ENCODE data around the gene RGS11.

The RGS11 gene

DNA sequence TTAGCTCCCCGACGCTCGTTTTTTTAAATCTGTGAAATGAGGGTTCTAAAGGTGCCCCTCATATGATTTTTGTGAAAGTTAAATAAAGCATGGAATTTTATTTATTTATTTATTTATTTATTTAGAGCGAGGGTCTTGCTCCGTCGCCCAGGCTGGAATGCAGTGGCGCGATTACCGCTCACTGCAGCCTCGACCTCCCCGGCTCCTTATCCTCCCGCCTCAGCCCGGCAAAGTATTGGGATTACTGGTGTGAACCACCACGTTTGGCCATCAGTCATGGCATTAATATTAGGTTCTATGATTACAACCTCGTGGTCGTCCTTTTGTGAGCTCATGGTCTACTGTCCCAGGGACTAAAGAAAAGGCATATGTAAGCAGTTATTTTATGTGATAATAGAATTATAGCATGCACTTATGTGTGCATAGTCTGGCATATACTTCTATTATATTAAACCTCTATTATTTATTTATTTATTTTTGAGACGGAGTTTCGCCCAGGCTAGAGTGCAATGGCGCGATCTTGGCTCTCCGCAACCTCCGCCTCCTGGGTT, 45.9 kb downstream of the RGS11 start:
- no peak for DNase-seq (ENCODE audit: low read depth in 2 of 2)

DNA sequence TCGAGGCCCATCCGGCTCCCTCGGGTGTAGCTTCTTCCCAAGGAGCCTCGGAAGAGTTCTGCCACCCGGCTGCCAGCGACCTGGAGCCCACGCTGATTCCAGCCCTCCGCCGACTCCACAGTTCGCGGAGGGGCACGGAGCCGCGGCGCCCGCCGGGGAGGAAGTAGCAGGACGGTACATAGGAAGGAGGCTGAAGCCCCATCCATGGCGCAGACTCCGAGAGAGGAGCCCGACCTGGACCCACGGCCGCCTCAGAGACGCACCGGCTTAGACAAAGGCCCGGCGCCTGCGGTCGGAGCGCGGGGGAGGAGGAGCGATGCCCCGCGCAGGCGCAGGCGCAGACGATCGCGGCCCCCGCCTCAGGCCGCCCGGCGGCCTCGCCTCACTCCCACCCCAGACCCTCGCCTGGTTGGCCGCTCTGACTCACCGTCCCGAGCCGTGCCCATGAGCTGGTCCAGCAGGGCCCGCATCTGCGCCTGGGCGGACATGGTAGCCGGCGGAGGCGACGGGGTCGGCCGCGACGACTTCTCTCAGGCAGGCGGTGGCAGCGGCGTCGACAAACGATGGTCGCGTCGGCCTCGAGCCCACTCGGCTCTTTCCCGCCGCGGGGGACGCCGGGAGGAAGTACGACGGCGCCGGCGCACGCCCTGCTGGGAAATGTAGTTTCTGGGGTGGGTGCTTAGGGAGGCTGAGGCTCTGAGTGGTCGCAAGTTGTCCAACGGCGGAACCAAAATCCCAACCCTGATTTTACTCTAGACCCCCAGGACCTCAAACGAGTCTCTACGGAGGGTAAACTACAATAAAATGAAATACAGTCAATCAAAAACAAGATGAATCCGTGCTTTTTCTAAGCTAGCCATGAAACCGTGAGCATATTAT, 46.7 kb downstream of the RGS11 start, which contains the start of gene LUC7L:
TSS of gene LUC7L (minus strand) at position 598 of the 879 bp plus-strand sequence. CDS start at position 488, 110 bp downstream.
- DNase-seq (ENCODE audit: low read depth in 2 of 2) = peak; percentile 81

DNA sequence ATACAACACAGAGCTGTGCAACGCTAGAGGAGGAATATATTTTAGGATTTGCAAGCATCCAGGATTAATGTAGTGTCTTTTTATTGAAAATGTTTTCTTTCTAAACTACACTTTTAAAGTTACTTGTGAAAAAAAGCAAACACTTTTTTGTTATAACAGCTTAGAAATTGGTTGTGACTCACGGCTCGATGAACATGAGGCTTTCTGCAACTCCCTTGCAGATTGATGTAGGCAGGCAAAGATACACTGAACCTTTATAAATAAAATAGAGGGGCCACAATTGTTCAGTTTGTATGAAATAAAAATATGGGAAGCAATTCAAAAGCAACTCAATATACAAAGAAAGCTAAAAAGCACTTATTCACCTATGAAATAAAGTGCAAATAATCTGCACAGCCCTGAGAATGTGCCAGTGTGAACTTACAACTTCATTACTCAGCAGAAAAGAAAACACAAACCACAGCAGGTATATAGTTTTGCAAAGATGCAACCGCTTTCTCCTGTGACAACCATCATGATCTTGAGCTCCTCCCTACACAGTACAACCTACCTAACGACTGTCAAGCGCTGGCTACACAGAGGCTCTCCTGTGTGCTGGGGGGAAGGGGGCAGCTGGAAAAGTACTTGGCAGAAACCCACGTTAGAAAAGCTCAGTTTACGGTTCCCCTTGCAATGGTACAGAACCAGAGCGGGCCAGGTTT, 47.4 kb downstream of the RGS11 start:
- DNase-seq (ENCODE audit: low read depth in 2 of 2) = no peak

DNA sequence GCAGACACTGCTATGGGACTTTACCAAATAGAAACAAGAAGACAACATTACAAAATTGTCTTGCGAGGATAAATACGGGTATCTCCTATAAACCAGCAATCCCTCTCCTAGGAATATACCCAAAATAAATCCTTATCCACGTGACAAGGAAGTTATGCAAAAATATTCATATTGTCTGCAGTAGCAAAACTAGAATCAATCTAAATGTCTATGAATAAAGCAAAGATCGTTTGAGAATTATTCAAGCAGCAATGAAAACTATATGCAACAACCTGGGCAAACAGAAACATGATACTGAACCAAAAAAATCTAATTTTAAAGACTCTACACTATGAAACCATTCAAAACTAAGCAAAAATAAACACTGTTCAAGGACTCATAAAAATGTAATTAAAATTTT, 55.7 kb downstream of the RGS11 start:
- DNase-seq (ENCODE audit: low read depth in 2 of 2) = no peak

Data from stimulated activated CD4-positive, alpha-beta T cell treated with anti-CD3 and anti-CD28 coated beads, Interleukin-1b, Interleukin-23, amount 100 ng/mL, for 4 hours (primary cell).